ENCODE measurements around the gene C15orf40.

DNA sequence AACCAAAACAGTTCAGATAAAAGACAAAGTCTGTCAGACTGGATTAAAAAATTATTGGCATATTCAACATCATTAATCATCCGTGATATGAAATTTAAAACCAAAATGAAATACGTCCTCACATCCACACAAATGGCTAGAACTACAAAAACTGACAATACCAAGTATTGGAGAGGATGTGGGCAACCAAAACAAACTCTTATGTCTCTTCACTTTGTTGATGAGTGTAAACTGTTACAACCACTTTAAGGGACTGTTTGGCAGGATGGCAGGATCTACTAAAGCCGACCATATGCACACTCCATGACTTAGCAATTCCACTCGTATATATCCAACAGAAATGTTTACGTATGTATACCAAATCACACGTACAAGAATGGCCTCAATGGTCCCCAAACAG is 24.8 kb upstream of the C15orf40 start:
- no peak for TF ChIP-seq CTCF (conservative IDR thresholded peaks at IDR 0.05; ENCODE audit: low read depth, low read length)
- no peak for TF ChIP-seq EZH2 (IDR thresholded peaks at IDR 0.05; ENCODE audit: borderline replicate concordance, low read depth, low read length, poor library complexity, severe bottlenecking)

Measured in A673 (cell line).